IMR-90 (cell line): ENCODE data around the gene AFAP1L1. TPM values are rescaled to one million over a fixed set of nuclear protein-coding genes. Genes with fewer than 3 reads are reported as not detected.
A peak's percentile ranks its signal among the peaks of the same experiment; 100 is the strongest.

ENCODE experiments used
- ATAC-seq: fragments of 200-7000 bp; cut with Tn5 transposase; 2 replicates; pipeline ENCODE4 v1.9.1; 2020; ENCODE audit warnings: low read depth, mild to moderate bottlenecking, moderate library complexity
- BruUV-seq: library from RNA; stranded (reverse); fragments of 400-500 nt; replicated peaks from 2 replicates; lab custom pipeline; 2021; lab: Mats Ljungman, UMichigan
- CTCF ChIA-PET: fragments of 300-600 bp; formaldehyde crosslinking; extraction: SDS; loops from one replicate; lab custom pipeline; 2021; ENCODE audit warnings: antibody characterized with exemption; lab: Yijun Ruan, JAX
- POLR2A ChIA-PET: fragments of 300-600 bp; sonication (Branson Sonifier 250); formaldehyde crosslinking; loops from one replicate; lab custom pipeline; 2022; ENCODE audit warnings: antibody characterized with exemption; ENCODE audit not compliant: unreplicated experiment; lab: Charles Lee
- DNase-seq: peaks from one replicate; pipeline ENCODE4 v3.0.0; 2013
- H2AFZ ChIP-seq: replicated peaks from 2 replicates; pipeline ENCODE3; 2013; ENCODE audit warnings: low read length, mild to moderate bottlenecking; ENCODE audit not compliant: poor library complexity
- H2AK5ac ChIP-seq: 2 replicates; pipeline ENCODE4 v1.6.1; 2013; ENCODE audit warnings: low read depth, low read length, inconsistent platforms
- H2AK9ac ChIP-seq: replicated peaks from 2 replicates; pipeline ENCODE3; 2013; ENCODE audit warnings: mild to moderate bottlenecking, low read depth, low read length, moderate library complexity; ENCODE audit not compliant: poor library complexity
- H2BK120ac ChIP-seq: 2 replicates; pipeline ENCODE4 v1.6.1; 2013; ENCODE audit warnings: low read depth, low read length, inconsistent platforms
- H2BK15ac ChIP-seq: 3 replicates; pipeline ENCODE4 v1.6.1; 2013; ENCODE audit warnings: low read depth, low read length, inconsistent platforms
- H2BK20ac ChIP-seq: 2 replicates; pipeline ENCODE4 v1.6.1; 2013; ENCODE audit warnings: low read depth, mild to moderate bottlenecking, inconsistent platforms, low read length, moderate library complexity
- H2BK5ac ChIP-seq: 2 replicates; pipeline ENCODE4 v1.6.1; 2013; ENCODE audit warnings: mild to moderate bottlenecking, low read depth, low read length, inconsistent platforms; ENCODE audit not compliant: poor library complexity, severe bottlenecking
- H3K14ac ChIP-seq: replicated peaks from 2 replicates; pipeline ENCODE4 v1.6.1; 2013; ENCODE audit warnings: low read depth, low read length, inconsistent platforms
- H3K18ac ChIP-seq: 2 replicates; pipeline ENCODE4 v1.6.1; 2013; ENCODE audit warnings: low read depth, low read length, control low read depth
- H3K23ac ChIP-seq: 2 replicates; pipeline ENCODE4 v1.6.1; 2013; ENCODE audit warnings: low read depth, low read length, inconsistent platforms
- H3K27ac ChIP-seq: 2 replicates; pipeline ENCODE4 v1.5.1; 2013; ENCODE audit warnings: mild to moderate bottlenecking, control low read depth, low read length; ENCODE audit not compliant: insufficient read depth
- H3K27me3 ChIP-seq: 2 replicates; pipeline ENCODE4 v1.6.1; 2013; ENCODE audit warnings: low read length; ENCODE audit not compliant: control insufficient read depth, insufficient read depth
- H3K36me3 ChIP-seq: 2 replicates; pipeline ENCODE4 v1.6.1; 2013; ENCODE audit warnings: low read length, mixed read lengths; ENCODE audit not compliant: control insufficient read depth, insufficient read depth
- H3K4ac ChIP-seq: 2 replicates; pipeline ENCODE4 v1.6.1; 2013; ENCODE audit warnings: low read depth, low read length, inconsistent platforms
- H3K4me1 ChIP-seq: 2 replicates; pipeline ENCODE4 v1.6.1; 2013; ENCODE audit warnings: low read length, mixed read lengths; ENCODE audit not compliant: control insufficient read depth, insufficient read depth
- H3K4me2 ChIP-seq: 2 replicates; pipeline ENCODE4 v1.6.1; 2013; ENCODE audit warnings: low read depth, mild to moderate bottlenecking, control low read depth, low read length, moderate library complexity
- H3K4me3 ChIP-seq: 2 replicates; pipeline ENCODE4 v1.5.1; 2013; ENCODE audit warnings: low read depth, mild to moderate bottlenecking, control low read depth, low read length, moderate library complexity; ENCODE audit not compliant: insufficient read depth
- H3K56ac ChIP-seq: 2 replicates; pipeline ENCODE4 v1.6.1; 2013; ENCODE audit warnings: low read length, inconsistent platforms; ENCODE audit not compliant: insufficient read depth; ENCODE audit errors: extremely low read depth
- H3K79me1 ChIP-seq, 2 experiments: 2 replicates each; pipeline ENCODE4 v1.6.1; 2013; ENCODE audit warnings: low read length in 2 of 2, inconsistent platforms in 1 of 2, low read depth in 1 of 2
- H3K9ac ChIP-seq: 2 replicates; pipeline ENCODE4 v1.6.1; 2013; ENCODE audit warnings: low read depth, low read length, control low read depth
- H3K9me1 ChIP-seq: 2 replicates; pipeline ENCODE4 v1.6.1; 2013; ENCODE audit warnings: low read length, inconsistent platforms; ENCODE audit not compliant: insufficient read depth
- H3K9me3 ChIP-seq: 2 replicates; pipeline ENCODE4 v1.6.1; 2013; ENCODE audit warnings: low read length; ENCODE audit not compliant: control insufficient read depth, insufficient read depth
- H4K20me1 ChIP-seq: 2 replicates; pipeline ENCODE4 v1.6.1; 2013; ENCODE audit warnings: low read length, inconsistent platforms; ENCODE audit not compliant: insufficient read depth
- H4K5ac ChIP-seq: 2 replicates; pipeline ENCODE4 v1.6.1; 2013; ENCODE audit warnings: mild to moderate bottlenecking, low read depth, low read length, control low read depth
- H4K8ac ChIP-seq, 2 experiments: 2 replicates each; pipeline ENCODE4 v1.6.1; 2013; ENCODE audit warnings: low read depth in 2 of 2, low read length in 2 of 2, control low read depth in 1 of 2, inconsistent platforms in 1 of 2
- H4K91ac ChIP-seq: 2 replicates; pipeline ENCODE4 v1.6.1; 2013; ENCODE audit warnings: low read depth, low read length, inconsistent platforms; ENCODE audit not compliant: insufficient read depth
- BHLHE40 ChIP-seq: fragments of 150-350 bp; IDR thresholded peaks from 2 replicates; pipeline ENCODE4 v1.6.1; 2016; ENCODE audit warnings: mild to moderate bottlenecking, low read depth, low read length
- CTCF ChIP-seq: conservative IDR thresholded peaks from 2 replicates; pipeline ENCODE4 v1.5.1; 2012; ENCODE audit warnings: mild to moderate bottlenecking, low read depth, low read length, improper control_type of control experiment
- MAFK ChIP-seq: IDR thresholded peaks from 2 replicates; pipeline ENCODE4 v1.6.1; 2012; ENCODE audit warnings: low read depth, low read length, improper control_type of control experiment
- POLR2A ChIP-seq: IDR thresholded peaks from 2 replicates; pipeline ENCODE4 v1.6.1; 2012; ENCODE audit warnings: mild to moderate bottlenecking, low read depth, low read length
- RFX5 ChIP-seq: IDR thresholded peaks from 2 replicates; pipeline ENCODE4 v1.8.0; 2012; ENCODE audit warnings: low read depth, mild to moderate bottlenecking, low read length, moderate library complexity
- SMC3 ChIP-seq: fragments of 150-350 bp; IDR thresholded peaks from 2 replicates; pipeline ENCODE4 v1.6.1; 2016; ENCODE audit warnings: low read depth, mild to moderate bottlenecking, antibody characterized with exemption, low read length, moderate library complexity
- WGBS, 2 experiments: methylation state at CpG; one replicate each; pipeline versions ENCODE4 v1.1.5 to v1.1.7; 2013; ENCODE audit warnings: missing lambda C conversion rate in 2 of 2; ENCODE audit not compliant: insufficient read length in 1 of 2; ENCODE audit errors: extremely low coverage in 2 of 2; 5-methylcytosine and 5-hydroxymethylcytosine counted together
- dilution Hi-C: fragments of 300-500 bp; cut with HindIII; formaldehyde crosslinking; loops from one replicate; pipeline ENCODE4 v1.14.3; 2018; ENCODE audit warnings: low sequenced_read_pairs; ENCODE audit not compliant: unreplicated experiment
- in situ Hi-C: fragments of 300-500 bp; cut with MboI; formaldehyde crosslinking; loops from 3 replicates; pipeline ENCODE4 v1.14.3; 2019; ENCODE audit warnings: low sequenced_read_pairs, inconsistent platforms, mixed read lengths
- intact Hi-C: fragments of 100-400 bp; cut with micrococcal nuclease; formaldehyde crosslinking; loops from 2 replicates; pipeline ENCODE4 v1.10.0; 2022
- polyA plus RNA-seq, 3 experiments: library from polyadenylated mRNA; depleted of rRNA; stranded (reverse); fragments of >200 nt; gene quantifications; 2 replicates each; pipeline ENCODE4 v1.2.3, GENCODE V29; 2012; ENCODE audit warnings: low replicate concordance in 1 of 3
- total RNA-seq: library from RNA; depleted of rRNA; stranded (reverse); fragments of >200 nt; gene quantifications from 2 replicates; pipeline ENCODE4 v1.2.3, GENCODE V29; 2012

Gene AFAP1L1
- total and polyA plus RNA-seq, 2 of the 4 experiments (the other 2 are of a cell fraction) = 3.3 to 5.7 TPM

DNA sequence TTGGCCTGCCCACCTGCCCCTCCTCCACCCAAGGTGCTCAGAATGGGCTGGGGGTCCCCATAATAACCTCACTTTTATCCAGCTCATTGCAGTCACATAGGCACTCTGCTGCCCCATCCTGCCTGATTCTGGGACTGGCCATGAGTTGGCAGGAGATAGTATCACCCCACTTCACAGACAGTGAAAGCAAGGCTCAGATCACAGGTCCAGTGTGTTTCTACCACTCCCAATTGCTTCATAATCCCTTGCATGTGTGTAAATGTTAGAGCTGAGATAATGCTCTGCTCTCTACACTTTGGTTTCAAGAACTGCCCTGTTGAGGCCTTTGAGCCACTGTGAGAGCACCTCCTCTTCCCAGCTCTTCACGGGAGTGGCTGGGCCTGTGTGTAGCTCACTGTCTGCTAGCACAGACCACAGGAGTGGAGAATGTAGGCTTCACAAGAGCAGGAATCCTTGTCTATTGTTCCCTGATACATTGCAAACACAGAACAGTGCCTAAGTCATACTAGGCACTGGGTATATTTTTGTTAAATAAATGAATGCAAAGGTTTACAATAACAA lies 94.6 kb downstream of the AFAP1L1 start:
- Histone ChIP-seq H3K4me3 (no peak overlapping the region), H3K27ac (no peak overlapping the region), H3K18ac (no peak overlapping the region), H2BK120ac (no peak overlapping the region), H2BK20ac (no peak overlapping the region), H3K79me1 (no peaks in the 10 kb centered on the region; a peak in 1 of 4 replicates), H3K4me1 (0 out of 2 replicates have a peak, but pooled peaks cover 2% of the 10 kb centered on the region), H3K9me1 (peaks cover 5% of the 10 kb centered on the region; the same call in 1 of the 2 replicates), H3K4me2 (no peak overlapping the region), H3K56ac (no peak overlapping the region), H3K36me3 (no peaks in the 10 kb centered on the region), H2AFZ (no peak overlapping the region), H4K5ac (no peak overlapping the region), H3K23ac (0 out of 2 replicates have a peak overlapping the region, but pooled peaks have one; percentile 47), H2BK5ac (no peak overlapping the region), H2BK15ac (no peak overlapping the region), H3K9me3 (no peaks in the 10 kb centered on the region), H3K4ac (no peak overlapping the region), H3K14ac (no peak overlapping the region), H3K9ac (no peak overlapping the region), H4K20me1 (no peaks in the 10 kb centered on the region), H2AK5ac (no peak overlapping the region), H4K8ac (no peak overlapping the region), H4K91ac (no peak overlapping the region), H2AK9ac (no peak overlapping the region), H3K27me3 (no peaks in the 10 kb centered on the region)
- dilution Hi-C loops (no loop called here), in situ Hi-C loops (no loop called here), intact Hi-C loops (loop anchor here (5.0 kb wide), 2 partner anchors 196 to 251 kb away; no protein-coding TSS in a partner anchor)
- ATAC-seq (no peak), DNase-seq (no peak)
- TF ChIP-seq SMC3 (no peak), MAFK (no peak), CTCF (no peak), POLR2A (no peak), RFX5 (no peak), BHLHE40 (no peak)
- POLR2A ChIA-PET = no interaction called here
- BruUV-seq = no TSS peak
- WGBS, 2 experiments = no CpG with 5 or more reads among the region's 1 CpG
- CTCF ChIA-PET = interaction anchor here (0.5 to 2.3 kb wide), 4 partner anchors 8 to 195 kb away, joined by 3 to 14 read pairs (median 6); partner anchors contain the start of gene PCYOX1L
